Mesothelial cell of epicardium (in vitro differentiated cells): ENCODE data around the gene BIRC5. TPM values are rescaled to one million over a fixed set of nuclear protein-coding genes. Genes with fewer than 3 reads are reported as not detected.

ENCODE experiments used
- DNase-seq, 2 experiments: peaks; one replicate each; pipeline ENCODE4 v3.0.0; 2021; ENCODE audit warnings: low spot score in 2 of 2; ENCODE audit not compliant: unreplicated experiment in 2 of 2
- H3K27ac Mint-ChIP-seq: 2 replicates; pipeline ENCODE4 v1.8.0; 2021; ENCODE audit warnings: mixed read lengths
- H3K27me3 Mint-ChIP-seq: 2 replicates; pipeline ENCODE4 v1.8.0; 2021; ENCODE audit warnings: low read depth, mixed read lengths
- H3K36me3 Mint-ChIP-seq: 2 replicates; pipeline ENCODE4 v1.8.0; 2021; ENCODE audit warnings: mixed read lengths
- H3K4me1 Mint-ChIP-seq: 2 replicates; pipeline ENCODE4 v1.8.0; 2021; ENCODE audit warnings: mixed read lengths
- H3K4me3 Mint-ChIP-seq: 2 replicates; pipeline ENCODE4 v1.8.0; 2021; ENCODE audit warnings: mild to moderate bottlenecking, moderate library complexity, mixed read lengths
- H3K9me3 Mint-ChIP-seq: 2 replicates; pipeline ENCODE4 v1.8.0; 2021; ENCODE audit warnings: mixed read lengths
- total RNA-seq: library from RNA; stranded (reverse); gene quantifications from 3 replicates; pipeline ENCODE4 v1.2.1, GENCODE V29; 2021
- TF ChIP-seq, protein P1 (sequence below): fragments of 200-600 bp; sonication (generic); IDR thresholded peaks from one replicate; pipeline ENCODE4 v1.5.0; 2021; ENCODE audit warnings: antibody characterized with exemption; ENCODE audit not compliant: unreplicated experiment

Gene BIRC5
- total RNA-seq, 1 donor from 2014 or later: 22.8 TPM

DNA sequence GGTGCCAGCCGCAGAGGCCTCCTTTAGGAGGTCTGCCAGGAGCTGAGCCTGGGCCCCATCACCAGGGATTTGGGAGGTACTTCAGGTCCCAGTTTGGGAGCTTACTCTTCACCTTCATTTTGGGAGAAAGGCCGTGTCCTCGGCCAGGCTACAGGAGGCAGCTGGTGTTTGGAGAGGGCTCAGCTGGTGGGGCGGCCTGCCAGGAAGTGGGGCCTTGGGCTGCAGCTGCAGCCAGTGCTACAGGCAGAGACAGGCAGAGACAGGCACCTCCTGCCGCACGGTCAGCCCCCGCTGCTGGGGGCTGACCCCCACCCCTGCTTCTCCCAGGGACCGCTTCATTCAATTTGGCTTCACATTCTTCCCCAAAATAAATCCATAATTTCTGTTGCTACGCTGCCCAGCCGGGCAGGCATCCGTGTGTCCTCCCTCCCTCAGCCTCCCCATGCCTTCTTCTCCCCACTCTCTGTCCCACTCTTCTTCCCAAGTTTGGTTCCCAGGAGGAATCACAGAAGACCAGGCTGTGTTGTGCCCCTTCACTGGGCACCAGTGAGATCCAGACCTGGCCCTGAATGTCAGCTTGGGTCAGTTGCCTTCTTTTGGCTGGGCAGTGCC lies 23.5 kb downstream of the BIRC5 start:
- Mint-ChIP-seq H3K36me3 (no peaks in the 10 kb centered on the region), H3K4me3 (no peak overlapping the region), H3K27me3 (peaks cover 11% of the 10 kb centered on the region), H3K4me1 (peaks cover 13% of the 10 kb centered on the region), H3K27ac (peak overlapping the region; percentile 73), H3K9me3 (no peaks in the 10 kb centered on the region)
- DNase-seq: no peak
- TF ChIP-seq, protein P1, sequence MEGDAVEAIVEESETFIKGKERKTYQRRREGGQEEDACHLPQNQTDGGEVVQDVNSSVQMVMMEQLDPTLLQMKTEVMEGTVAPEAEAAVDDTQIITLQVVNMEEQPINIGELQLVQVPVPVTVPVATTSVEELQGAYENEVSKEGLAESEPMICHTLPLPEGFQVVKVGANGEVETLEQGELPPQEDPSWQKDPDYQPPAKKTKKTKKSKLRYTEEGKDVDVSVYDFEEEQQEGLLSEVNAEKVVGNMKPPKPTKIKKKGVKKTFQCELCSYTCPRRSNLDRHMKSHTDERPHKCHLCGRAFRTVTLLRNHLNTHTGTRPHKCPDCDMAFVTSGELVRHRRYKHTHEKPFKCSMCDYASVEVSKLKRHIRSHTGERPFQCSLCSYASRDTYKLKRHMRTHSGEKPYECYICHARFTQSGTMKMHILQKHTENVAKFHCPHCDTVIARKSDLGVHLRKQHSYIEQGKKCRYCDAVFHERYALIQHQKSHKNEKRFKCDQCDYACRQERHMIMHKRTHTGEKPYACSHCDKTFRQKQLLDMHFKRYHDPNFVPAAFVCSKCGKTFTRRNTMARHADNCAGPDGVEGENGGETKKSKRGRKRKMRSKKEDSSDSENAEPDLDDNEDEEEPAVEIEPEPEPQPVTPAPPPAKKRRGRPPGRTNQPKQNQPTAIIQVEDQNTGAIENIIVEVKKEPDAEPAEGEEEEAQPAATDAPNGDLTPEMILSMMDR: no peak

- H3K27me3 Mint-ChIP-seq: peaks cover 3% of the 10 kb centered on the region
- TF ChIP-seq, protein P1: no peak
- H3K27ac Mint-ChIP-seq: no peak overlapping the region
- H3K4me3 Mint-ChIP-seq: no peak overlapping the region
- peaks cover 13% of the 10 kb centered on the region for H3K4me1 Mint-ChIP-seq
- DNase-seq: no peak
- no peaks in the 10 kb centered on the region for H3K36me3 Mint-ChIP-seq
- H3K9me3 Mint-ChIP-seq: no peaks in the 10 kb centered on the region
These were observed 24.9 kb downstream of the BIRC5 start for GRCh38 chr17:78238823-78239488.

GRCh38 chr17:78239489-78239931 lies 25.5 kb downstream of the BIRC5 start:
- TF ChIP-seq, protein P1: no peak
- no peaks in the 10 kb centered on the region for H3K9me3 Mint-ChIP-seq
- no peaks in the 10 kb centered on the region for H3K27me3 Mint-ChIP-seq
- H3K4me1 Mint-ChIP-seq: peaks cover 13% of the 10 kb centered on the region
- DNase-seq: no peak
- no peak overlapping the region for H3K4me3 Mint-ChIP-seq
- H3K36me3 Mint-ChIP-seq: no peaks in the 10 kb centered on the region
- H3K27ac Mint-ChIP-seq: no peak overlapping the region

GRCh38 chr17:78240012-78240655 lies 26.1 kb downstream of the BIRC5 start:
- H3K36me3 Mint-ChIP-seq: no peaks in the 10 kb centered on the region
- H3K27ac Mint-ChIP-seq: peak overlapping the region; percentile 34
- no peak overlapping the region for H3K4me3 Mint-ChIP-seq
- no peak for DNase-seq
- peaks cover 13% of the 10 kb centered on the region for H3K4me1 Mint-ChIP-seq
- no peaks in the 10 kb centered on the region for H3K9me3 Mint-ChIP-seq
- no peaks in the 10 kb centered on the region for H3K27me3 Mint-ChIP-seq
- TF ChIP-seq, protein P1: no peak

GRCh38 chr17:78240839-78241238 lies 26.8 kb downstream of the BIRC5 start:
- Mint-ChIP-seq H3K27ac (no peak overlapping the region), H3K27me3 (no peaks in the 10 kb centered on the region), H3K4me1 (peaks cover 13% of the 10 kb centered on the region), H3K9me3 (peaks cover 4% of the 10 kb centered on the region), H3K4me3 (no peak overlapping the region), H3K36me3 (no peaks in the 10 kb centered on the region)
- no peak for DNase-seq
- TF ChIP-seq, protein P1: no peak
